Karpas-422 (cell line): ENCODE data around the gene TBC1D16. TPM values are rescaled to one million over a fixed set of nuclear protein-coding genes. Genes with fewer than 3 reads are reported as not detected.

ENCODE experiments used
- DNase-seq: peaks from one replicate; pipeline ENCODE4 v3.0.0-alpha.2; 2015
- H2AFZ ChIP-seq: fragments of 200-600 bp; sonication (generic); 2 replicates; pipeline ENCODE4 v1.6.1; 2014; ENCODE audit warnings: antibody characterized with exemption, low read length, mixed read lengths
- H3K27ac ChIP-seq: fragments of 200-600 bp; sonication (generic); 2 replicates; pipeline ENCODE4 v1.5.1; 2014; ENCODE audit warnings: mild to moderate bottlenecking, low read length, moderate library complexity
- H3K27me3 ChIP-seq: fragments of 200-600 bp; sonication (generic); 2 replicates; pipeline ENCODE4 v1.6.1; 2014; ENCODE audit warnings: low read length, mixed read lengths
- H3K36me3 ChIP-seq: fragments of 200-600 bp; sonication (generic); 2 replicates; pipeline ENCODE4 v1.6.1; 2014; ENCODE audit warnings: low read length, mixed read lengths; ENCODE audit not compliant: insufficient read depth
- H3K4me1 ChIP-seq: fragments of 200-600 bp; sonication (generic); 2 replicates; pipeline ENCODE4 v1.6.1; 2014; ENCODE audit warnings: mild to moderate bottlenecking, low read length, mixed read lengths
- H3K4me2 ChIP-seq: fragments of 200-600 bp; sonication (generic); 2 replicates; pipeline ENCODE4 v1.6.1; 2014; ENCODE audit warnings: low read length, low read depth, mild to moderate bottlenecking; ENCODE audit not compliant: poor library complexity, severe bottlenecking
- H3K4me3 ChIP-seq: fragments of 200-600 bp; sonication (generic); 2 replicates; pipeline ENCODE4 v1.5.1; 2014; ENCODE audit warnings: mild to moderate bottlenecking, antibody characterized with exemption, low read length, mixed read lengths
- H3K79me2 ChIP-seq: fragments of 200-600 bp; sonication (generic); 2 replicates; pipeline ENCODE4 v1.6.1; 2014; ENCODE audit warnings: mild to moderate bottlenecking, low read length, mixed read lengths
- H3K9ac ChIP-seq: fragments of 200-600 bp; sonication (generic); 2 replicates; pipeline ENCODE4 v1.6.0; 2014; ENCODE audit warnings: low read length
- H3K9me2 ChIP-seq: fragments of 200-600 bp; sonication (generic), shearing (Covaris generic); replicated peaks from 2 replicates; pipeline ENCODE4 v1.6.0; 2014; ENCODE audit warnings: mild to moderate bottlenecking, low read length, moderate library complexity; ENCODE audit not compliant: insufficient read depth
- H3K9me3 ChIP-seq: fragments of 300-700, 200-600 bp; sonication (generic); 2 replicates; pipeline ENCODE4 v1.6.1; 2014; ENCODE audit warnings: low read length, mixed read lengths
- H4K20me1 ChIP-seq: fragments of 200-600 bp; sonication (generic); 2 replicates; pipeline ENCODE4 v1.6.1; 2014; ENCODE audit warnings: mild to moderate bottlenecking, antibody characterized with exemption, low read length, low read depth; ENCODE audit not compliant: insufficient read depth
- total RNA-seq: library from RNA; depleted of rRNA; stranded (reverse); fragments of >200 nt; shearing (Covaris generic); gene quantifications from 2 replicates; pipeline ENCODE4 v1.2.3, GENCODE V29; 2014; ENCODE audit warnings: low replicate concordance

TBC1D16 gene
- total RNA-seq, 1 experiment from 2014 or later = 0.22 TPM

GRCh38 chr17:80071116-80071841 lies 35.6 kb upstream of the TBC1D16 start:
- Histone ChIP-seq H3K4me2 (no peak overlapping the region), H3K36me3 (no peaks in the 10 kb centered on the region), H4K20me1 (no peaks in the 10 kb centered on the region), H3K9ac (no peak overlapping the region), H3K27ac (no peak overlapping the region), H3K9me3 (no peaks in the 10 kb centered on the region), H3K27me3 (no peaks in the 10 kb centered on the region), H3K79me2 (no peaks in the 10 kb centered on the region), H3K4me1 (no peaks in the 10 kb centered on the region), H2AFZ (no peak overlapping the region), H3K9me2 (no peaks in the 10 kb centered on the region), H3K4me3 (no peak overlapping the region)
- no peak for DNase-seq

- H3K9me2 ChIP-seq = no peaks in the 10 kb centered on the region
- no peaks in the 10 kb centered on the region for H3K9me3 ChIP-seq
- H3K4me1 ChIP-seq = no peaks in the 10 kb centered on the region
- H4K20me1 ChIP-seq = no peaks in the 10 kb centered on the region
- no peaks in the 10 kb centered on the region for H3K79me2 ChIP-seq
- H3K36me3 ChIP-seq = no peaks in the 10 kb centered on the region
- H3K27ac ChIP-seq = no peak overlapping the region
- no peak overlapping the region for H3K4me2 ChIP-seq
- no peaks in the 10 kb centered on the region for H3K27me3 ChIP-seq
- DNase-seq = no peak
- H2AFZ ChIP-seq = no peak overlapping the region
- no peak overlapping the region for H3K9ac ChIP-seq
- H3K4me3 ChIP-seq = no peak overlapping the region
Observed at GRCh38 chr17:80070375-80071115, 34.9 kb upstream of the TBC1D16 start.

- Histone ChIP-seq H3K36me3 (no peaks in the 10 kb centered on the region), H3K4me3 (no peak overlapping the region), H3K9me2 (no peaks in the 10 kb centered on the region), H3K79me2 (no peaks in the 10 kb centered on the region), H3K4me2 (no peak overlapping the region), H4K20me1 (no peaks in the 10 kb centered on the region), H3K27me3 (no peaks in the 10 kb centered on the region), H2AFZ (no peak overlapping the region), H3K9me3 (no peaks in the 10 kb centered on the region), H3K9ac (no peak overlapping the region), H3K4me1 (no peaks in the 10 kb centered on the region), H3K27ac (no peak overlapping the region)
- DNase-seq = no peak
Observed at GRCh38 chr17:80068301-80069222, 32.9 kb upstream of the TBC1D16 start.

GRCh38 chr17:80067393-80067986 lies 31.8 kb upstream of the TBC1D16 start:
- Histone ChIP-seq H3K27me3 (no peaks in the 10 kb centered on the region), H3K9me2 (no peaks in the 10 kb centered on the region), H3K4me1 (no peaks in the 10 kb centered on the region), H3K79me2 (no peaks in the 10 kb centered on the region), H4K20me1 (no peaks in the 10 kb centered on the region), H3K9me3 (no peaks in the 10 kb centered on the region), H2AFZ (no peak overlapping the region), H3K27ac (no peak overlapping the region), H3K36me3 (no peaks in the 10 kb centered on the region), H3K9ac (no peak overlapping the region), H3K4me2 (no peak overlapping the region), H3K4me3 (no peak overlapping the region)
- no peak for DNase-seq

- no peak overlapping the region for H3K9ac ChIP-seq
- no peaks in the 10 kb centered on the region for H3K79me2 ChIP-seq
- H3K4me2 ChIP-seq = no peak overlapping the region
- no peaks in the 10 kb centered on the region for H3K9me3 ChIP-seq
- H3K27ac ChIP-seq = no peak overlapping the region
- H3K36me3 ChIP-seq = no peaks in the 10 kb centered on the region
- no peak overlapping the region for H3K4me3 ChIP-seq
- H2AFZ ChIP-seq = no peak overlapping the region
- H3K4me1 ChIP-seq = no peaks in the 10 kb centered on the region
- no peaks in the 10 kb centered on the region for H3K9me2 ChIP-seq
- H4K20me1 ChIP-seq = no peaks in the 10 kb centered on the region
- DNase-seq = no peak
- no peaks in the 10 kb centered on the region for H3K27me3 ChIP-seq
Observed at GRCh38 chr17:80065478-80066170, 30.0 kb upstream of the TBC1D16 start.

- H3K4me2 ChIP-seq = no peak overlapping the region
- H3K9me3 ChIP-seq = no peaks in the 10 kb centered on the region
- DNase-seq = no peak
- no peaks in the 10 kb centered on the region for H4K20me1 ChIP-seq
- no peaks in the 10 kb centered on the region for H3K9me2 ChIP-seq
- H3K27me3 ChIP-seq = no peaks in the 10 kb centered on the region
- H3K36me3 ChIP-seq = no peaks in the 10 kb centered on the region
- H3K9ac ChIP-seq = no peak overlapping the region
- H3K27ac ChIP-seq = no peak overlapping the region
- H3K4me3 ChIP-seq = no peak overlapping the region
- H2AFZ ChIP-seq = no peak overlapping the region
- no peaks in the 10 kb centered on the region for H3K79me2 ChIP-seq
- H3K4me1 ChIP-seq = no peaks in the 10 kb centered on the region
Observed at GRCh38 chr17:80064696-80065095, 29.0 kb upstream of the TBC1D16 start.

- Histone ChIP-seq H3K4me1 (no peaks in the 10 kb centered on the region), H3K4me2 (no peak overlapping the region), H2AFZ (no peak overlapping the region)
Observed at GRCh38 chr17:80063830-80064585, 28.3 kb upstream of the TBC1D16 start.

More at GRCh38 chr17:80063830-80064585, 28.3 kb upstream of the TBC1D16 start:
- no peaks in the 10 kb centered on the region for H3K9me3 ChIP-seq
- no peaks in the 10 kb centered on the region for H3K9me2 ChIP-seq
- H3K27ac ChIP-seq = no peak overlapping the region
- no peak overlapping the region for H3K9ac ChIP-seq
- no peak overlapping the region for H3K4me3 ChIP-seq
- no peak for DNase-seq
- no peaks in the 10 kb centered on the region for H4K20me1 ChIP-seq
- H3K27me3 ChIP-seq = no peaks in the 10 kb centered on the region
- H3K36me3 ChIP-seq = no peaks in the 10 kb centered on the region
- H3K79me2 ChIP-seq = no peaks in the 10 kb centered on the region
